IMR-90 (cell line): ENCODE data around the gene VPS26C. TPM values are rescaled to one million over a fixed set of nuclear protein-coding genes. Genes with fewer than 3 reads are reported as not detected.

Experiments
- ATAC-seq: fragments of 200-7000 bp; cut with Tn5 transposase; 2 replicates; pipeline ENCODE4 v1.9.1; 2020; ENCODE audit warnings: low read depth, mild to moderate bottlenecking, moderate library complexity
- BruUV-seq: library from RNA; stranded (reverse); fragments of 400-500 nt; replicated peaks from 2 replicates; lab custom pipeline; 2021; lab: Mats Ljungman, UMichigan
- CTCF ChIA-PET: fragments of 300-600 bp; formaldehyde crosslinking; extraction: SDS; loops from one replicate; lab custom pipeline; 2021; ENCODE audit warnings: antibody characterized with exemption; lab: Yijun Ruan, JAX
- POLR2A ChIA-PET: fragments of 300-600 bp; sonication (Branson Sonifier 250); formaldehyde crosslinking; loops from one replicate; lab custom pipeline; 2022; ENCODE audit warnings: antibody characterized with exemption; ENCODE audit not compliant: unreplicated experiment; lab: Charles Lee
- DNase-seq: peaks from one replicate; pipeline ENCODE4 v3.0.0; 2013
- H2AFZ ChIP-seq: replicated peaks from 2 replicates; pipeline ENCODE3; 2013; ENCODE audit warnings: low read length, mild to moderate bottlenecking; ENCODE audit not compliant: poor library complexity
- H2AK5ac ChIP-seq: 2 replicates; pipeline ENCODE4 v1.6.1; 2013; ENCODE audit warnings: low read depth, low read length, inconsistent platforms
- H2AK9ac ChIP-seq: replicated peaks from 2 replicates; pipeline ENCODE3; 2013; ENCODE audit warnings: mild to moderate bottlenecking, low read depth, low read length, moderate library complexity; ENCODE audit not compliant: poor library complexity
- H2BK120ac ChIP-seq: 2 replicates; pipeline ENCODE4 v1.6.1; 2013; ENCODE audit warnings: low read depth, low read length, inconsistent platforms
- H2BK15ac ChIP-seq: 3 replicates; pipeline ENCODE4 v1.6.1; 2013; ENCODE audit warnings: low read depth, low read length, inconsistent platforms
- H2BK20ac ChIP-seq: 2 replicates; pipeline ENCODE4 v1.6.1; 2013; ENCODE audit warnings: low read depth, mild to moderate bottlenecking, inconsistent platforms, low read length, moderate library complexity
- H2BK5ac ChIP-seq: 2 replicates; pipeline ENCODE4 v1.6.1; 2013; ENCODE audit warnings: mild to moderate bottlenecking, low read depth, low read length, inconsistent platforms; ENCODE audit not compliant: poor library complexity, severe bottlenecking
- H3K14ac ChIP-seq: replicated peaks from 2 replicates; pipeline ENCODE4 v1.6.1; 2013; ENCODE audit warnings: low read depth, low read length, inconsistent platforms
- H3K18ac ChIP-seq: 2 replicates; pipeline ENCODE4 v1.6.1; 2013; ENCODE audit warnings: low read depth, low read length, control low read depth
- H3K23ac ChIP-seq: 2 replicates; pipeline ENCODE4 v1.6.1; 2013; ENCODE audit warnings: low read depth, low read length, inconsistent platforms
- H3K27ac ChIP-seq: 2 replicates; pipeline ENCODE4 v1.5.1; 2013; ENCODE audit warnings: mild to moderate bottlenecking, control low read depth, low read length; ENCODE audit not compliant: insufficient read depth
- H3K27me3 ChIP-seq: 2 replicates; pipeline ENCODE4 v1.6.1; 2013; ENCODE audit warnings: low read length; ENCODE audit not compliant: control insufficient read depth, insufficient read depth
- H3K36me3 ChIP-seq: 2 replicates; pipeline ENCODE4 v1.6.1; 2013; ENCODE audit warnings: low read length, mixed read lengths; ENCODE audit not compliant: control insufficient read depth, insufficient read depth
- H3K4ac ChIP-seq: 2 replicates; pipeline ENCODE4 v1.6.1; 2013; ENCODE audit warnings: low read depth, low read length, inconsistent platforms
- H3K4me1 ChIP-seq: 2 replicates; pipeline ENCODE4 v1.6.1; 2013; ENCODE audit warnings: low read length, mixed read lengths; ENCODE audit not compliant: control insufficient read depth, insufficient read depth
- H3K4me2 ChIP-seq: 2 replicates; pipeline ENCODE4 v1.6.1; 2013; ENCODE audit warnings: low read depth, mild to moderate bottlenecking, control low read depth, low read length, moderate library complexity
- H3K4me3 ChIP-seq: 2 replicates; pipeline ENCODE4 v1.5.1; 2013; ENCODE audit warnings: low read depth, mild to moderate bottlenecking, control low read depth, low read length, moderate library complexity; ENCODE audit not compliant: insufficient read depth
- H3K56ac ChIP-seq: 2 replicates; pipeline ENCODE4 v1.6.1; 2013; ENCODE audit warnings: low read length, inconsistent platforms; ENCODE audit not compliant: insufficient read depth; ENCODE audit errors: extremely low read depth
- H3K79me1 ChIP-seq, 2 experiments: 2 replicates each; pipeline ENCODE4 v1.6.1; 2013; ENCODE audit warnings: low read length in 2 of 2, inconsistent platforms in 1 of 2, low read depth in 1 of 2
- H3K9ac ChIP-seq: 2 replicates; pipeline ENCODE4 v1.6.1; 2013; ENCODE audit warnings: low read depth, low read length, control low read depth
- H3K9me1 ChIP-seq: 2 replicates; pipeline ENCODE4 v1.6.1; 2013; ENCODE audit warnings: low read length, inconsistent platforms; ENCODE audit not compliant: insufficient read depth
- H3K9me3 ChIP-seq: 2 replicates; pipeline ENCODE4 v1.6.1; 2013; ENCODE audit warnings: low read length; ENCODE audit not compliant: control insufficient read depth, insufficient read depth
- H4K20me1 ChIP-seq: 2 replicates; pipeline ENCODE4 v1.6.1; 2013; ENCODE audit warnings: low read length, inconsistent platforms; ENCODE audit not compliant: insufficient read depth
- H4K5ac ChIP-seq: 2 replicates; pipeline ENCODE4 v1.6.1; 2013; ENCODE audit warnings: mild to moderate bottlenecking, low read depth, low read length, control low read depth
- H4K8ac ChIP-seq, 2 experiments: 2 replicates each; pipeline ENCODE4 v1.6.1; 2013; ENCODE audit warnings: low read depth in 2 of 2, low read length in 2 of 2, control low read depth in 1 of 2, inconsistent platforms in 1 of 2
- H4K91ac ChIP-seq: 2 replicates; pipeline ENCODE4 v1.6.1; 2013; ENCODE audit warnings: low read depth, low read length, inconsistent platforms; ENCODE audit not compliant: insufficient read depth
- CEBPB ChIP-seq: IDR thresholded peaks from 2 replicates; pipeline ENCODE4 v1.6.1; 2012; ENCODE audit warnings: low read depth, low read length, improper control_type of control experiment
- CHD1 ChIP-seq: IDR thresholded peaks from 2 replicates; pipeline ENCODE4 v1.6.1; 2012; ENCODE audit warnings: low read depth, low read length, improper control_type of control experiment
- CTCF ChIP-seq: conservative IDR thresholded peaks from 2 replicates; pipeline ENCODE4 v1.5.1; 2012; ENCODE audit warnings: mild to moderate bottlenecking, low read depth, low read length, improper control_type of control experiment
- ELK1 ChIP-seq: fragments of 150-350 bp; IDR thresholded peaks from 2 replicates; pipeline ENCODE4 v1.6.1; 2016; ENCODE audit warnings: low read depth, mild to moderate bottlenecking, low read length, moderate library complexity, borderline replicate concordance
- MXI1 ChIP-seq: IDR thresholded peaks from 2 replicates; pipeline ENCODE4 v1.6.1; 2012; ENCODE audit warnings: low read depth, mild to moderate bottlenecking, low read length, moderate library complexity, borderline replicate concordance
- NFE2L2 ChIP-seq: fragments of 150-350 bp; IDR thresholded peaks from 2 replicates; pipeline ENCODE4 v1.6.1; 2016; ENCODE audit warnings: low read depth, mild to moderate bottlenecking, low read length
- RAD21 ChIP-seq: IDR thresholded peaks from 2 replicates; pipeline ENCODE4 v1.6.1; 2012; ENCODE audit warnings: low read length, improper control_type of control experiment
- USF2 ChIP-seq: fragments of 150-350 bp; IDR thresholded peaks from 2 replicates; pipeline ENCODE4 v1.6.1; 2017; ENCODE audit warnings: mild to moderate bottlenecking, antibody characterized with exemption, low read length, low read depth
- WGBS, 2 experiments: methylation state at CpG; one replicate each; pipeline versions ENCODE4 v1.1.5 to v1.1.7; 2013; ENCODE audit warnings: missing lambda C conversion rate in 2 of 2; ENCODE audit not compliant: insufficient read length in 1 of 2; ENCODE audit errors: extremely low coverage in 2 of 2; 5-methylcytosine and 5-hydroxymethylcytosine counted together
- dilution Hi-C: fragments of 300-500 bp; cut with HindIII; formaldehyde crosslinking; loops from one replicate; pipeline ENCODE4 v1.14.3; 2018; ENCODE audit warnings: low sequenced_read_pairs; ENCODE audit not compliant: unreplicated experiment
- in situ Hi-C: fragments of 300-500 bp; cut with MboI; formaldehyde crosslinking; loops from 3 replicates; pipeline ENCODE4 v1.14.3; 2019; ENCODE audit warnings: low sequenced_read_pairs, inconsistent platforms, mixed read lengths
- intact Hi-C: fragments of 100-400 bp; cut with micrococcal nuclease; formaldehyde crosslinking; loops from 2 replicates; pipeline ENCODE4 v1.10.0; 2022
- polyA plus RNA-seq, 3 experiments: library from polyadenylated mRNA; depleted of rRNA; stranded (reverse); fragments of >200 nt; gene quantifications; 2 replicates each; pipeline ENCODE4 v1.2.3, GENCODE V29; 2012; ENCODE audit warnings: low replicate concordance in 1 of 3
- total RNA-seq: library from RNA; depleted of rRNA; stranded (reverse); fragments of >200 nt; gene quantifications from 2 replicates; pipeline ENCODE4 v1.2.3, GENCODE V29; 2012

The VPS26C gene
- total and polyA plus RNA-seq, 2 of the 4 experiments (the other 2 are of a cell fraction): 30.0 to 36.6 TPM

- H2BK15ac ChIP-seq: no peak overlapping the region
- H3K4me3 ChIP-seq: no peak overlapping the region
- no peak overlapping the region for H2BK20ac ChIP-seq
- no peak overlapping the region for H2BK5ac ChIP-seq
- dilution Hi-C loops: no loop called here
- no peak overlapping the region for H3K56ac ChIP-seq
- ChIA-PET POLR2A (no interaction called here), CTCF (no interaction called here)
- H3K4me1 ChIP-seq: no peaks in the 10 kb centered on the region
- no peak overlapping the region for H2AK9ac ChIP-seq
- H3K9ac ChIP-seq: no peak overlapping the region
- no peak overlapping the region for H2AK5ac ChIP-seq
- WGBS, 2 experiments: no CpG with 5 or more reads among the region's 3 CpGs
- H4K5ac ChIP-seq: no peak overlapping the region
- intact Hi-C loops: no loop called here
- TF ChIP-seq RAD21 (no peak), ELK1 (no peak), CEBPB (no peak), CTCF (no peak), NFE2L2 (no peak), USF2 (no peak), MXI1 (no peak), CHD1 (no peak)
- H3K36me3 ChIP-seq: no peaks in the 10 kb centered on the region
- H3K23ac ChIP-seq: no peak overlapping the region
- H3K4ac ChIP-seq: no peak overlapping the region
- H2BK120ac ChIP-seq: no peak overlapping the region
- DNase-seq (peak; percentile 22), ATAC-seq (no peak)
- H4K20me1 ChIP-seq: no peaks in the 10 kb centered on the region
- no peak overlapping the region for H3K14ac ChIP-seq
- H3K9me1 ChIP-seq: no peaks in the 10 kb centered on the region
- no peaks in the 10 kb centered on the region for H3K9me3 ChIP-seq
- no TSS peak for BruUV-seq
- H4K8ac ChIP-seq: no peak overlapping the region
- no peak overlapping the region for H2AFZ ChIP-seq
- H3K4me2 ChIP-seq: no peak overlapping the region
- H3K27ac ChIP-seq: no peak overlapping the region
- in situ Hi-C loops: no loop called here
- no peak overlapping the region for H3K18ac ChIP-seq
- H3K79me1 ChIP-seq: no peaks in the 10 kb centered on the region
- H4K91ac ChIP-seq: no peak overlapping the region
- H3K27me3 ChIP-seq: peaks cover 8% of the 10 kb centered on the region
These were observed 25.8 kb upstream of the VPS26C start for GRCh38 chr21:37292941-37293340.
